AG09309 (cell line): ENCODE data around the gene FMNL2.

ENCODE experiments used
- DNase-seq: peaks from one replicate; pipeline ENCODE4 v3.0.0-alpha.2; 2010; ENCODE audit warnings: low read depth
- H3K4me3 ChIP-seq: 2 replicates; pipeline ENCODE4 v1.5.1; 2011; ENCODE audit warnings: mild to moderate bottlenecking, low read depth, low read length, moderate library complexity; ENCODE audit not compliant: control insufficient read depth
- CTCF ChIP-seq: IDR thresholded peaks from 2 replicates; pipeline ENCODE4 v1.5.1; 2011; ENCODE audit warnings: mild to moderate bottlenecking, low read depth, low read length, inconsistent platforms; ENCODE audit not compliant: insufficient read depth, control insufficient read depth; ENCODE audit errors: missing control alignments

FMNL2 gene

GRCh38 chr2:152426801-152427200 is 91.8 kb downstream of the FMNL2 start:
- DNase-seq = no peak
- H3K4me3 ChIP-seq = no peak overlapping the region
- no peak for TF ChIP-seq CTCF

DNA sequence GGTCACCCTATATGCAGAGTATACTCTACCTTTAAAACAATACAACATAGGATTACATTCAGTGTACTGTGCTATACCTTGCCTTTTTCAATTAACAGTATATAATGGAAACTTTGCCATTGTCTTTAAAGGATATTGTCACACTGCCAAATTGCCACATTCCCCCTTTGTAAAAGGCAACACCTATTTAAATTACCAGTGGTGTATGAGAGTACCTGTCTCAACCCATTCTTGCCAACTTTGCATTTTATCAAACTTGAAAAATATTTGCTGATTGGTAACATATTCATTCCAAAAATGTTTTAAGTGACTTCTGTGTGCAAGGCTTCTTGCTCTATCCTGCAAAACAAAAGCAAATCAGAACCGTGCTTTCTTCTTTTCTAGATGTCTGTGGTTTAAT is 92.9 kb downstream of the FMNL2 start:
- no peak for DNase-seq
- TF ChIP-seq CTCF = no peak
- H3K4me3 ChIP-seq = no peak overlapping the region

- no peak for DNase-seq
- no peak overlapping the region for H3K4me3 ChIP-seq
- TF ChIP-seq CTCF = no peak
These were observed 94.0 kb downstream of the FMNL2 start for GRCh38 chr2:152428800-152429582.

DNA sequence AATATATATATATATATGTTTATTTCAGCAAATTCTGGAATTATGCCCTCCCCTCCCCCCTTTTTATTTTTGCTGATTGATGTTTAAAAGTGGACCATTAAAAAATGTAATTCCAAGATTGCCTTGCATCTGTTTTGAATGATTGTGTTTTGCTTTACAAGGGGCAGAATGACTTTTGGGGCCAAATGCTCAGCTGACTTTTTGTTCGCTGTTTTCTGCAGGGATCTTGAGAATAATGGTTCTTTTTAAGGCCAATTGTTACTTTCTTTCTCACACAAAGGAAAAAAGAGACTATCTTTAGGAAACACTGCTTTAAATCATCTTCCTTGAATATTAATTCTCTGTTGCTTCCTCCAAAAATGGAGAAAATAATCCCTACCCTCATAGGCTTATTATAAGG is 95.9 kb downstream of the FMNL2 start:
- no peak for DNase-seq
- no peak for TF ChIP-seq CTCF
- H3K4me3 ChIP-seq = no peak overlapping the region

- TF ChIP-seq CTCF = no peak
- no peak for DNase-seq
- no peak overlapping the region for H3K4me3 ChIP-seq
These were observed 96.6 kb downstream of the FMNL2 start for GRCh38 chr2:152431370-152432098.

DNA sequence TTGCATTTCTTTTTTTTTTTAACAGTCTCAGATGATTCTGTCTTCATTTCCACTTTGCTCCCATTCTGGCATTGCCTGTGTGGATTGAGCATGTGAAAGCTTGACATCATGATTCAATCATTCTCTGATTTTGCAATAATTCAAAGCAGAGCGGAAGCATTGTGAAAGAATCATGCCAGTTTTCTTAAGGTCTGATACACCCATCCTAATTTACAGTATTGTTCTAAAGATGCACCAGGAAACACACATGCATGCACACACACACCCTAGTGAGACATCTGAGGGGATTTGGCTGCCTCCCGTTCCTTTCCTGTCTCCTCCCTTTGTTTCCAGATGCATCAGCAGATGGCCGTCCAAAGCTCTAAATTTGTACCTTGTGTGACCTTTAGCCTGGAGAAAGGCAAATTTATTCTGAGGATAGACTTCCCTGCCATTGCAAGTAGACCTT is 97.3 kb downstream of the FMNL2 start:
- no peak for TF ChIP-seq CTCF
- H3K4me3 ChIP-seq = no peak overlapping the region
- DNase-seq = peak; percentile 85

GRCh38 chr2:152432765-152433164 is 97.8 kb downstream of the FMNL2 start:
- no peak overlapping the region for H3K4me3 ChIP-seq
- no peak for DNase-seq
- TF ChIP-seq CTCF = no peak
